Hematopoietic multipotent progenitor cell treated with erythropoietin and hydrocortisone succinate and interleukin-3 and kit ligand, for 17 days (in vitro differentiated cells): ENCODE measurements around the gene SLC16A6.
A peak's percentile ranks its signal among the peaks of the same experiment; 100 is the strongest.
"Not testable (repeated sequence)": the region's sequence is repeated elsewhere in the genome, so short reads cannot be mapped to it uniquely, and the experiment has no call there.

Experiments used
- DNase-seq: peaks from one replicate; pipeline ENCODE4 v3.0.0-alpha.2; 2015; ENCODE audit warnings: low spot score

The SLC16A6 gene

DNA sequence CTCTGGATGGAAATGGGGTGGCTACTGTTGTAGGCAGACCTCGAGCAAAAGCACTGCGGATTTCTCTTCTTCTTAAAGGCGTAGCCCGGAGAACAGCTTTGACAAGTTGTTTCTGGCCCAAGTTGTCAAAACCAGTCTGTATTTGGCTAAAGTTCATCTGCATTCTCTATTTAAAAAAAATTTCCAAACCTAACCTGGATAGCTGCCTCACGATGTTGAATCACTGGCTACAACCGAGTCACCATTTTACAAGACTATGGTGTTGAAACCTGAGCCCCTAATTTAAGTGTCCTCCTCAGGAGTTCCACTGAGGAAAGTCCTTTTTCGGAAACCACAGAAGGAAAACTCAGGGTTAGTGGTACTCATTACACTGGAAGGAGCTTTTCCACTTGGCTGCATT is 1.5 kb downstream of the SLC16A6 start:
- no peak for DNase-seq

DNA sequence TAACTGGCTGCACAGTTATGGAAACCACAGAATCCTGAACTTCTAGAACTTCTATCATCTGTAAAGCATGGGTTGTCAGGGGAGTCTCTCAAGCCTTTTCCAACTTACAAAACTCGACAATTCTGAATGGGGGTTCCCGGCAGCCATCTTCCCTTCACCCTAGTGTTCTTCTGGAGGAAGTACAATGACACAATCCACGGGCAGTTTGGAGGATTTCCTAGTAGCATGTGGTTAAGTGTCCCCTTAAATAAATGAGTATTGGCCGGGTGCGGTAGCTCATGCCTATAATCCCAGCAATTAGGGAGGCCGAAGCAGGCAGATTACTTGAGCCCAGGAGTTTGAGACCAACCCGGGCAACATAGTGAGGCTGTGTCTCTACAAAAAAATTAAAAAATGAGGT is 2.1 kb downstream of the SLC16A6 start:
- no peak for DNase-seq

DNA sequence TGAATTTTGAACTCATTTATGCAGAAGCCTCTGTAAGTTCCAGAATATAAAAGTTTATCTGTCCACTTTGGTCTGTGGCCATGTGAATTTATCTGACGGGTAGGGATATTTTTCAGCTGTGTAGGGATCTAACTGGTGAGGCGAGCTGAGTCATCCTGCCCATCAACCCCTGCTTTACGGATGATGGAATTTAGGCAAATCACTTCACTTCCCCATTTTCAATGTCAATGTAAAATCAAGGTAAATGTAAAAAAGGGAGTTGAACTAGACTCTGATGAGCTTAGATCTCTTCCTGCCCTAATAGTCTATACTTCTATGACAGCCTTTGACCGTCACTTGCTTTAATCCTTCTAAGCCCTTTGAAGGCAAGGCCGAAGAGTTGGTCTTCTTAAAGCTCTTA is 2.6 kb downstream of the SLC16A6 start:
- no peak for DNase-seq

- DNase-seq, result not testable (repeated sequence)
Measured at GRCh38 chr17:68281965-68282364, 9.0 kb downstream of the SLC16A6 start.

DNA sequence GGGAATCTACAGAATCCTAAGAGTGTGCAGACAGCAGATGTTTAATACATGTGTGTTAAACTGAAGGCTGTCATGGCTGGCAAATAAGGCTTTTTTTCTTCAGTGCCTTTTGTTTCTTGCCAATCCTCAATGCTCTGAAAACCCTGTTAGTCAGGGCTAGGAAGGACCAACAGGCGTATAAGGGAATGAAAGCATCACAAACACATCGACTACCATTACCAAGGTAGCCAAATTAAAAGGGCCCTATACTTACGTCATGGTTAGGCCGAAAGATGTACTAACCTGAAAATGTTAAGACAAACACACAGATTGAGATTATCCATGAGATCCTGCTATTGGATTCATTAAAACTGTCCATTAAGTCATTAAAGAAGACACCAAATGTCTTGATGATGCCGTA is 13.1 kb downstream of the SLC16A6 start:
- no peak for DNase-seq

DNA sequence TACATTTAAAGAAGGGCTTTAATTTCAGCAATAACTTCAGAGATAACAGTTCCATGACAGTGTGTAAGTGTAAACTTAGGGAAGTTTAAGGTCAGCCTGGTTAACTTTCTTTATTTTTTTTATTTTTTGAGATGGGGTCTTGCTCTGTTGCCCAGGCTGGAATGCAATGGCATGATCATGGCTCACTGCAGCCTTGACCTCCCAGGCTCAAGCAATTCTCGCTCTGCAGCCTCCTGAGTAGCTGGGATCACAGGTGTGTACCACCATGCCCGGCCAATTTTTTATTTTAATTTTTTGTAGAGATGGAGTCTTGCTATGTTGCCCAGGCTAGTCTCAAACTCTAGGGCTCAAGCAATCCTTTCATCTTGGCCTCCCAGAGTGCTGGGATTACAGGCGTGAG is 14.6 kb downstream of the SLC16A6 start:
- DNase-seq, result not testable (repeated sequence)

GRCh38 chr17:68273722-68274121 is 17.2 kb downstream of the SLC16A6 start:
- no peak for DNase-seq

DNA sequence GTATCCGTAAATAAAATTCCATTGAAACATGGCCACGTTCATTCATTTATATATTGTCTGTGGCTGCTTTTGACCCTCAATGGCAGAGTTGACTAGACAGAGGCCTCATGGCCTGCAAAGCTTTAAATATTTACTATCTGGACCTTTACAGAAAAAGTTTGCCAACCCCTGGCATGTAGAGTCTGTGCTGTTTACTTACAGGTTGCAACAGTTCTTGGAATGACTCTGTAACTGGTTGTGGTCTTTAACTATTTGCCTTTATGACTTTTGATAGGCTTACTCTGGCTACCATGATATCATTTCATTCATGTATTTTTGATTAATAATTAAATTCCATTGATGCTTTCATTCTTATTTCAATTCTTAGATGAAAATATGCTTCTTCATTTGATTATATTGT is 25.1 kb downstream of the SLC16A6 start:
- DNase-seq, result not testable (repeated sequence)

DNA sequence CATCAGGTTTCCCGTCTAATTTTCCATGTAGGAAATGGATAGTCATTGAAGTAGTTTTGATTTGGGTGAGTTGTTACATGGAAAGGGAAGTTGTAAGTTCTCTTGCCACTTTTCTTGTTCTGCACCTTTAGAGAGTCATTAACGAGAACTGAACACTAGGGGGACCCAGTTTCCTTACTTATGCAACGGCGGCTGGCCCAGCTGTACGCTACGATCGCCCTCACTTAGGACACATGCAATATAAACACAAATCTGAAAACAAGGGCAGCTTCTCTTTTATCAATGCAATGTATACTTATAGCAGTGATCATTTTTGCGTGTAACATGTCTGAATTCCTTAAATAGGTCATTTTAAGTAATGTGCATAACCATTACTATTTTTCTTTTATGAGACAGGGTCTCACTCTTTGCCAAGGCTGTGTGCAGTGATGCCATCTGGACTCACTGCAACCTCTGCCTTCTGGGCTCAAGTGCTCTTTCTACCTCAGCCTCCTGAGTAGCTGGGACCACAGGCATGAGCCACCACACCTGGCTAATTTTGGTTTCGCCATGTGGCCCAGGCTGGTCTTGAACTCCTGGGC is 27.7 kb downstream of the SLC16A6 start:
- DNase-seq, result peak; percentile 55

- DNase-seq, result not testable (repeated sequence)
Measured at GRCh38 chr17:68262467-68262866, 28.5 kb downstream of the SLC16A6 start.

DNA sequence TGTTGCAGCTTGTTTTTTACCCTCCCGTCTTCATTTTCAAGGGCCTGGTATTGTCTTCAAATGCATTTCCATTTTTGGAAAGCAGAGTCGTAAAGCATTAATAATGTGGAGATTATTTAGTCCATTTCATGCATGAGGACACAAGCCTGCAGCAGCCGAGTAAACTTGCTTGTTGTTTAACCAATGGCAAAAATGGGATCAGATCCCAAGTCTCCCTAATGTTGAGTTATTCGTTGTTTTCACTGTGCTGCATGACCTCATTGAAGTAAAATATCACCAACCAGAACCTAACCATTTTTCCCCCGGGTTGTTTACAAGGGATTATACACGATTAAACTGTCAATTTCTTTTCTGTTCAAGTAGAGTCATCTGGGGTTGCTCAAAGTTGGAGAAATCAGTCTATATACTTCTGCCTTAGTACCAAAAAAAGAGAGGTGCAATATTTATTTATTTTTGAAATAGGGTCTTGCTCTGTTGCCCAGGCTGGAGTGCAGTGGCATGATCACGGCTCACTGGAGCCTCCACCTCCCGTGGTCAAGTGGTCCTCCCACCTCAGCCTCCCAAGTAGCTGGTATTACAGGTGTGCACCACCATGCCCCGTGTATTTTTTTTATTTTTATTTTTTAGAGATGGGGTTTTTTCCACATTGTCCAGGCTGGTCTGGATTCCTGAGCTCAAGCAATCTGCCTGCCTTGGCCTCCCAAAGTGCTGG is 30.7 kb downstream of the SLC16A6 start:
- no peak for DNase-seq

DNA sequence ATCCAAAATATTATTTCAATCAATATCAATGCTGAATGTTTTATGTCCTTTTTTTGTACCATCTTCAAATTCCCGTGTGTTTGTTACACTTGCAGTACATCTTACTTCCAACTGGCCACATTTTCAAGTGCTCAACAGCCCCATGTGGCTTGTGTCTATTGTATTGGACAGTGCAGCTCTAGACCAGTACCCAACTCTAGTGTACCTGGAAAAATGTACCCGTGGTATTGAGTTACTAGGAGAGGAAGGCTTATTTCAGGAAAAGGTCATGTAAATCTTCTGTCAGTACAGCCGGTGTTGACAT is 31.3 kb downstream of the SLC16A6 start:
- DNase-seq, result not testable (repeated sequence)

DNA sequence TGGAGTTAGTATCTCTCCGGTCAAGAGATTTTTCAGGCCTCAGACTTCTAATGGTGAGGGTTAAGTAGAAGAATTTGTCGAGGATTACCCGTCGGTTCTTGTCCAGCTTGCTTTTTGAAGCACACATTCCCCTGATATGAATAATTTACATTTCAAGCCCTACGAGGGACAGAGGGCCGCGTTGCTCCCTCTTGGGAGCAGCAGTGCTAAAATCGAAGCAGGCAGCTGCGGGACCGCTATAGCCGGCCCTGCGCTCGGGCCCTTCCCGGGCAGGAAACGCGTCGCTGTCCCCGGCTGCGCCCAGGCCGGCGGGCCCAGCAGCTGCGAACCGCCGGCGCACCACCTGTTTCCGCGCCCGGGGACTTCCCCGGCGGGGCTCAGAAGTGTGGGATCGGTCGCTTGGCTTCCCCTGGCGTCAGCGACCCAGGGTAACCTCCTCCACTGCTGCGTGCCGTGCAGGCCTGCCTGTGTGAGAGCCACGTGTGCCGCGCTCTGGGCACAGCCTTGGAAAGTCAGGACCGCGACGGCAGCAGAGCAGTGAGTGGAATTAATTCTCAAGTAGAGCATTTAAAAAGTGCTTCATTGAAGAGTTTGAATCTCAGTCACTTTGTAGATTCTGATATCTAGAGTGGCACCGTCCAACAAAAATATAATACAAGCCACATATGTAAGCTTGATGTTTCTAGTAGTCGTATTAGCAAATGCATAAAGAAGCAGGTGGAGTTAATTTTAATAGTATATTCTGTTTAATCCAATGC is 31.9 kb downstream of the SLC16A6 start:
- not testable (repeated sequence) for DNase-seq

DNA sequence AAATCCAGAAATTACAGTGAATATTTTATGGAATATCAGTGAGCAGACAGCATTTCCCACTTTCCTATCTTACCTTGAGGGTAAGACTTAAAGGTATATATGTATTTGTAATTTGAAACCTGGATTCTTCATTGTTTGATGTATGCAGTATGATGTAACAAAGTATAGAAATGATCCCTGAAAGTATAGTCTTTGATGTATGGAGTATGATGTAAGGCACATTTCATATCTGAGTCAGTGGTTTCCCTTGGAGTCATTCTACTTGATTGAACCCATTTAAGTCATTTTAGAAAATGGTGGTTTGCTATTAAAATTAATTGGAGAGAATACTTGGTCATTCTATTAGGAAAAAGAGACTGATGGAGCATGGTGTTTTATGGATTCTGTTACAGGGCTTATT is 33.0 kb downstream of the SLC16A6 start:
- DNase-seq, result no peak

DNA sequence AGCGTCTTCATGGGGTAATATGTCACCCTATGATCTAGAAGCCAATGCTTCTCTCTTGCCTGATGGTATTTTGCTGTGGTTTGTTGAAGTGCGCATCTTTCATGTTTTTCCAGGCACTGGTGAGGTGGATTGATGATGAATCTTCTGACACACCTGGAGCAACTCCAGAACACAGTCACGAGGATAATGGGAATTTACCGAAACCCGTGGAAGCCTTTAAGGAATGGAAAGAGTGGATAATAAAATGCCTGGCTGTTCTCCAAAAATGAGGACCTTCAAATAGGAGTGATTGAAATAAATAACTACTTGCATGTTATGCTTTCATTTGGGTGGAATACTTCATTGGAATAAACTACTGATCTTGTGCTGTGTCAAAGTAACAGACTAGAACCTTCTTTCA is 34.2 kb downstream of the SLC16A6 start:
- not testable (repeated sequence) for DNase-seq

DNA sequence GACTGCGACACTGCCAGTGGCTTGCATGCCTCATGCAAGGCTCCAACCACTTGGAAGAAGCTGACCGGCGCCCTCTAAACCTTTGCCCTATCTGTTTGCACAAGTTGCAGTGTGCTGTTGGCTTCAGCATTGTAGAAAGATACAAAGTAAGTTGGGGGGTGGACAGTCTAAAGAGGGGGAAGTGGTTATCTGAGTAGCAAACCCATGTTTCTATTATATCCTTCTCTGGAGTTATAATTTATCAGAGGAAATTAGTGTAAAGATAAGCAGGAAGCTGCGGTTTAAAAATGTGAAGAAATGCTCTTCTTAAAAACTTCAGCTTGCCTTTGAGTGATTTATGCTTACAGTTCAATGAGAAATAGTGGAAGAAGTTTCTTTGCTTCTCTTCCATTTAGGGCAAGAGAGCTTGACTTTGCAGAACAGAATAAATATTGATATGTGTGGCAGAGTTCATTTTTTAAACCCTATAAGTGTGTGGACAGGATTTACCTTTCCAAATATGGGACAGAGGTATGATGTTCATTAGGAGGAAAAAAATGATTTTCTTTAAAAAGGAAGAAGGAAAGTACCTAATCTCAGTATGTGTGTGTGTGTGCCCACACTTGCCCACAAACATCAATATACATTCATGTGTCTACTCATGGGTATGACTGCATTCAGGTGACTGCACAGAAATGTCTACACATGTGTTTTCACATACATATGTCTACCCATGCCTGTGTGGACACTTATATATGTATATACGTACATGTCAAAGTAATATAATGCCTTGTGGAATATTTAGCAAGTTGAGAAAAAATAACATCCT is 35.0 kb downstream of the SLC16A6 start:
- DNase-seq, result no peak

DNA sequence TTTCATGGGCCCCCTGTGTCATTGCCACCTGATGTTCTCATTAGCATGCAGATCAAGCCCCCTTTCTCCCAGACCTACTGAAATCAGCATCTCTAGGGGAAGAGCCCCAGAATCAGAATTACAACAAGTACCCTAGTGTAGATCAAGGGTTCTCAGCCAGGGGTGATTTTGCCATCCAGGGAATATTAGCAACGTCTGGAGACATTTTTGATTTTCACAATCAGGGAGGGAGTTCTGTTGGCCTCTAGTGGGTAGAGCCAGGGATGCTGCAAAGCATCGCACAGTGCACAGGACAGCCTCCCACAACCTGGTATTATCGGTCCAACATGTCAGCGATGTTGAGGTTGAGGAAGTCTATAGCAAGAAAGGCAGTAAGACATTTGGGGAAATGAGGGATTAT is 35.8 kb downstream of the SLC16A6 start:
- DNase-seq, result no peak

DNA sequence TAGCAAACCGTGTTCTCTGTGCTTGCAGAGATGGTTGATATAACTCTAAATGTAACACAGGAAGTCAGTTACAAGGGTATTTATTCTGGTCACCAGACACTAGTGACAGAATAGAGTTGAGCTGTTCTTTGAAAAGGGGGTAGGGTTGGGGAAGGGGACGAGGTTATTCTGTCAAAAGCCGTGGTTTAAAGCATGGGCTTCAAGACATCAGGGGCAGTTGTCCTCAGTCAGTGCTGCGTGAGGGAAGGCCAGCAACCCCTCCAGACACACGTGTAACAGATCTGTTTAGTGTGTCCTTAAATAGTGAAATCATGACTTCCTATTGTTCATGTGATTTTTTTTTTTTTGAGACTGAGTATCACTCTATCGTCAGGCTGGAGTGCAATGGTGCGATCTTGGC is 37.5 kb downstream of the SLC16A6 start:
- not testable (repeated sequence) for DNase-seq

DNA sequence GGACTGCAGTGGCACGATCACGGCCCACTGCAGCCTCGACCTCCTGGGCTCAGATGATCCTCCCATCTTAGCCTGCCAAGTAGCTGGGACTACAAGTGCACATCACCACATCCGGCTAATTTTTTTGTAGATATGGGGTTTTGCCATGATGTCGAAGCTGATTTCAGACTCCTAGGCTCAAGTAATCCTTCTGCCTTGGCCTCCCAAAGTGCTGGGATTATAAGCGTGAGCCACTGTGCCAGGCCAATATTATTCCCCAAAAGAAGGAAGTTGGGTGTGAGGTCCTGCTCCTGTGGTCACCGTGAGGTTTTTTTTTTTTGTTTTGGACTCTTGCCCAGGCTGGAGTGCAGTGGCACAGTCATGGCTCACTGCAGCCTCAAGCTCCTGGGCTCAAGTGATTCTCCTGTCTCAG is 41.6 kb downstream of the SLC16A6 start:
- DNase-seq, result no peak

GRCh38 chr17:68248891-68249290 is 42.0 kb downstream of the SLC16A6 start:
- peak; percentile 23 for DNase-seq

DNA sequence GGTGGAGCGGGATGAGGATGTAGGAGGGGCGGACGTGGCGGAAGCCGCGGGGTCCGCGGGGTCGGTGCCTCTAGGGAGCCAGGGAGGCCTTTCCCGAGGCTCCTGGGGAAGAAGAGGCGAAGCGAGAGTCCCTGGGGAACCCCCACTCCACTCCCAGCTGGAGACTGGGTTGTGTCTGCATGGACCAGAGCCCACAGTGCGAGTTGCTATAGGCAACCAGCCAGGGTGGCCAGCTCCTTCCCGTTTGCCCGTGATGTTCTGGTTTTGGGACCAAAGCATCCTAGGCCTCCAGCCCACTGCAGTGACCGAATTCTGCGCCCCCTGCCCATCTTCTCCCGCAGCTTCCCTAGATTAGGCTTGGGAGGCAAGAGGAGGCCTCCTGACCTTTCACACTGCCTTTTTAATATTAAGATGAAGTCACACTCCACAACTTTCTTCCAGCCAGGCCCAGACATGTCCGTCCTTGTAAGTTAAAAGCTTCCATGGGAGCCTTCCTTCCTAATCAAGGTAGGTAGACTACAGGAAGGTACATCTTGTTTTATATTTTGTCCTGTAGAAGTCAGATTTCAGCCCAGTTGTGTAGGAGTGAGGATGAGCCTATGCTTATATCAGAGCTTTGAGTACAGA is 42.6 kb downstream of the SLC16A6 start:
- DNase-seq, result peak; percentile 77
